Kidney epithelial cell (primary cell): ENCODE results near the gene ALS2CL. TPM values are rescaled to one million over a fixed set of nuclear protein-coding genes. Genes with fewer than 3 reads are reported as not detected.

Experiments used
- DNase-seq: peaks from one replicate; pipeline ENCODE4 v3.0.0-alpha.2; 2010; ENCODE audit warnings: low read depth
- H3K27me3 ChIP-seq: 2 replicates; pipeline ENCODE4 v1.6.0; 2011; ENCODE audit warnings: low read length; ENCODE audit not compliant: control insufficient read depth, insufficient read depth
- H3K36me3 ChIP-seq: 2 replicates; pipeline ENCODE4 v1.5.1; 2011; ENCODE audit warnings: low read length; ENCODE audit not compliant: control insufficient read depth, insufficient read depth
- H3K4me3 ChIP-seq: 2 replicates; pipeline ENCODE4 v1.5.1; 2011; ENCODE audit warnings: low read depth, mild to moderate bottlenecking, control low read depth, low read length
- total RNA-seq: library from RNA; depleted of rRNA; stranded (reverse); fragments of >200 nt; gene quantifications from 2 replicates; pipeline ENCODE4 v1.2.3, GENCODE V29; 2015
- TF ChIP-seq, protein P1 (sequence below): IDR thresholded peaks from 2 replicates; pipeline ENCODE4 v1.5.1; 2011; ENCODE audit warnings: mild to moderate bottlenecking, moderate library complexity, low read length, control low read depth, inconsistent platforms; ENCODE audit not compliant: insufficient read depth, poor library complexity, severe bottlenecking

The ALS2CL gene
- total RNA-seq, 1 donor from 2014 or later = 23.7 TPM

- TF ChIP-seq, protein P1, sequence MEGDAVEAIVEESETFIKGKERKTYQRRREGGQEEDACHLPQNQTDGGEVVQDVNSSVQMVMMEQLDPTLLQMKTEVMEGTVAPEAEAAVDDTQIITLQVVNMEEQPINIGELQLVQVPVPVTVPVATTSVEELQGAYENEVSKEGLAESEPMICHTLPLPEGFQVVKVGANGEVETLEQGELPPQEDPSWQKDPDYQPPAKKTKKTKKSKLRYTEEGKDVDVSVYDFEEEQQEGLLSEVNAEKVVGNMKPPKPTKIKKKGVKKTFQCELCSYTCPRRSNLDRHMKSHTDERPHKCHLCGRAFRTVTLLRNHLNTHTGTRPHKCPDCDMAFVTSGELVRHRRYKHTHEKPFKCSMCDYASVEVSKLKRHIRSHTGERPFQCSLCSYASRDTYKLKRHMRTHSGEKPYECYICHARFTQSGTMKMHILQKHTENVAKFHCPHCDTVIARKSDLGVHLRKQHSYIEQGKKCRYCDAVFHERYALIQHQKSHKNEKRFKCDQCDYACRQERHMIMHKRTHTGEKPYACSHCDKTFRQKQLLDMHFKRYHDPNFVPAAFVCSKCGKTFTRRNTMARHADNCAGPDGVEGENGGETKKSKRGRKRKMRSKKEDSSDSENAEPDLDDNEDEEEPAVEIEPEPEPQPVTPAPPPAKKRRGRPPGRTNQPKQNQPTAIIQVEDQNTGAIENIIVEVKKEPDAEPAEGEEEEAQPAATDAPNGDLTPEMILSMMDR = no peak
- DNase-seq = no peak
- Histone ChIP-seq H3K36me3 (no peaks in the 10 kb centered on the region), H3K27me3 (no peaks in the 10 kb centered on the region), H3K4me3 (no peak overlapping the region)
These were observed 8.6 kb downstream of the ALS2CL start for GRCh38 chr3:46684891-46685290.

DNA sequence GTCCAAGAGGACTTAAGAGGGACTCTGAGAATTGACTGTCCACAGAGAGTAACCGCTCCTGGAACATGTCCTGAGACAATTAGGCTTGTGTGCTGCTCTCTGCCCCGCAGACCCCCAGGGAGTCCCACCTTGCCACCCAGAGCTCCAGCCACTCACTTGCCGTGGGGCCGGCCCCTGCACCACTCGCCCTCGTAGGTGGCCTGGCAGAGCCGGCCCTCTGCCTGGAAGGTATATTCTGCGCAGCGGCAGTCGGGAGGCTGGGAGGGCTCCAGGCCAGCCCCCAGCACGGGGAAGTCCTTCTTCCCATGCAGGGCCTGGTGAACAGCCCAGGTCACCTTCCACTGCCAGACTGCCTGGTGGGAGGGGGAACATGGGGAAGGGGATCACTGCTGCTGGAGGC, 10.5 kb downstream of the ALS2CL start:
- H3K36me3 ChIP-seq = no peaks in the 10 kb centered on the region
- TF ChIP-seq, protein P1 = no peak
- no peak for DNase-seq

GRCh38 chr3:46681856-46682540, 11.5 kb downstream of the ALS2CL start:
- no peaks in the 10 kb centered on the region for H3K36me3 ChIP-seq
- TF ChIP-seq, protein P1 = no peak

More for the DNA sequence above, 10.5 kb downstream of the ALS2CL start:
- no peaks in the 10 kb centered on the region for H3K27me3 ChIP-seq
- no peak overlapping the region for H3K4me3 ChIP-seq

GRCh38 chr3:46681387-46681786, 12.1 kb downstream of the ALS2CL start:
- TF ChIP-seq, protein P1 = no peak
- DNase-seq = no peak
- Histone ChIP-seq H3K36me3 (no peaks in the 10 kb centered on the region), H3K27me3 (no peaks in the 10 kb centered on the region), H3K4me3 (no peak overlapping the region)

More at GRCh38 chr3:46681856-46682540, 11.5 kb downstream of the ALS2CL start:
- DNase-seq = no peak
- H3K27me3 ChIP-seq = no peaks in the 10 kb centered on the region
- H3K4me3 ChIP-seq = no peak overlapping the region

DNA sequence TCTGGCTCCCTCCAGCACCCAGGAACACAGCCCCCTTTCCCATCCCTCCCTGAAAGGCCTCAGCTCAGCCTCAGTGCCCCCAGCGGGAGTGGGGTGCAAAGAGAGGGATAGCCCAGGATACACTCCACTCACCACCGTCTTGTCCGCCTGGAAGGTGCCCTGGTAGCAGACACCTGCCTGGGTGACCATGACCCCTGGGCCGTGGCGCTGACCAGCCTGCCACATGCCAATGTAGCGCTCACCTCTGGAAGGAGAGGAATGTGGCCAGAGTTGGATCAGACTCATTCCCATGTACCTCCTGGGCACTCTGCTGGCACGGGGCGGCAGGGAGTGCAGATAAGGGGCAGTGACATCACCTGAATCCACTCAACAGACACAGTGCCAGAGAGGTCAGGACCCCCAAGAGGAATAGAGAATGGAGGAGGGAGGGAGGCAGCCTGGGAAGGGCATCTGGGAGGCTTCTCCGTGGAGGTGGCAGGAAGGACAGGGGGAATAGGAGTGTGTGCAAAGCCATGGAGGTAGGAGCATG, 13.1 kb downstream of the ALS2CL start:
- TF ChIP-seq, protein P1 = no peak
- DNase-seq = no peak
- H3K27me3 ChIP-seq = no peaks in the 10 kb centered on the region
- H3K36me3 ChIP-seq = no peaks in the 10 kb centered on the region
- no peak overlapping the region for H3K4me3 ChIP-seq

GRCh38 chr3:46679681-46680080, 13.8 kb downstream of the ALS2CL start:
- no peaks in the 10 kb centered on the region for H3K36me3 ChIP-seq
- TF ChIP-seq, protein P1 = no peak
- DNase-seq = no peak
- no peaks in the 10 kb centered on the region for H3K27me3 ChIP-seq
- no peak overlapping the region for H3K4me3 ChIP-seq
